ENCODE measurements around the gene WSB2.

DNA sequence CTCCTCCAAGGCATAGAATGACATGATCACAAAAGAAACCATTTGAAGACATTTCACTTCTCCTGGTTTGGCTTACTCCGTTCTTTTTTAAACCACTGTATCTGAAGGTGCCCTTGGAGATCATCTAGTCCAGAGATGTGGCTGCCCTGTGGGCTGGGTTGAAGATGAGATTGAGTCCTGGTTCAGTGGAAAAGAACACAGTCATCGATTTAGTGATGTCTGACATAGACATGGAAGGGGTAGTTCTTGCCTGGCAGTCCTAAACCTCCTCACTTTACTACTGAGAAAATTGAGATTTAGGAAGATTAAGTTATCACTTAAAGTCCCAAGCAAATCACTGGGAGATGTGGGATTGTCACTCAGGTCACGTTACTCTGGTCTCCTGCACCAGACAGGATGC is 40.1 kb upstream of the WSB2 start:
- TF ChIP-seq RAD21 (IDR thresholded peaks at IDR 0.05; ENCODE audit: insufficient read depth, low read depth, low read length) (no peak), FOXM1 (IDR thresholded peaks at IDR 0.05; ENCODE audit: low read depth, low read length) (no peak)
- TF ChIP-seq, protein P1, sequence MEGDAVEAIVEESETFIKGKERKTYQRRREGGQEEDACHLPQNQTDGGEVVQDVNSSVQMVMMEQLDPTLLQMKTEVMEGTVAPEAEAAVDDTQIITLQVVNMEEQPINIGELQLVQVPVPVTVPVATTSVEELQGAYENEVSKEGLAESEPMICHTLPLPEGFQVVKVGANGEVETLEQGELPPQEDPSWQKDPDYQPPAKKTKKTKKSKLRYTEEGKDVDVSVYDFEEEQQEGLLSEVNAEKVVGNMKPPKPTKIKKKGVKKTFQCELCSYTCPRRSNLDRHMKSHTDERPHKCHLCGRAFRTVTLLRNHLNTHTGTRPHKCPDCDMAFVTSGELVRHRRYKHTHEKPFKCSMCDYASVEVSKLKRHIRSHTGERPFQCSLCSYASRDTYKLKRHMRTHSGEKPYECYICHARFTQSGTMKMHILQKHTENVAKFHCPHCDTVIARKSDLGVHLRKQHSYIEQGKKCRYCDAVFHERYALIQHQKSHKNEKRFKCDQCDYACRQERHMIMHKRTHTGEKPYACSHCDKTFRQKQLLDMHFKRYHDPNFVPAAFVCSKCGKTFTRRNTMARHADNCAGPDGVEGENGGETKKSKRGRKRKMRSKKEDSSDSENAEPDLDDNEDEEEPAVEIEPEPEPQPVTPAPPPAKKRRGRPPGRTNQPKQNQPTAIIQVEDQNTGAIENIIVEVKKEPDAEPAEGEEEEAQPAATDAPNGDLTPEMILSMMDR (IDR thresholded peaks at IDR 0.05 in 2 of 3, conservative IDR thresholded peaks at IDR 0.05 in 1 of 3; ENCODE audit: control insufficient read depth in 2 of 3, extremely low read depth in 1 of 3, insufficient read depth in 1 of 3, low read depth in 3 of 3, low read length in 3 of 3): no peak
